ENCODE measurements around the gene EEF2K. TPM values are rescaled to one million over a fixed set of nuclear protein-coding genes. Genes with fewer than 3 reads are reported as not detected.
A peak's percentile ranks its signal among the peaks of the same experiment; 100 is the strongest.

EEF2K gene
- polyA plus RNA-seq, 3 donors = 0.85 to 6.5 (median 1.7) TPM

DNA sequence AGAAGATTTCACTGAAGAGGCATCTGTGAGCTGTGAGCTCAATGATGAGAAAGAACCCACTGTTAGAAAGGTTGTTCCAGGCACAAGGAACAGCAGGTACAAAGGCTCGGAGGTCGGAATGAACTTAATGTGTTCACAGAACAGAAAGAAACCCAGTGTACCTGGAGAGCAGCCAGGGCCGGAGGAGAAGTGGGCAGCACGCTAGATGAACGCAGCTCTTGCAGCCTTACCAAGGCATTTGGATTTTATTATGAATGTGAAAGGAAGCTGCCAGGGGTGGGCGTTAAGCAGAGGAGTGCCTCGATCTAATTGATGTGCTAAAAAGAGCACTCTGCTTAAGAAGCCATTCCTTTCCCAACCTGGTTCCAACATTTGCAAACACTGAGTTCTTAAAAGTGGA lies 19.0 kb downstream of the EEF2K start:
- WGBS (ENCODE audit: insufficient coverage) = 82% methylated on average over 5 of the region's 7 CpGs
- Histone ChIP-seq H3K79me2 (ENCODE audit: insufficient read depth, low read length) (peaks cover 10% of the 10 kb centered on the region), H3K27ac (ENCODE audit: low read depth in 1 of 2, low read length in 2 of 2) (no peak overlapping the region), H3K4me2 (replicated peaks; ENCODE audit: extremely low read depth, low read length, poor library complexity, severe bottlenecking) (no peak overlapping the region), H3K4me1 (ENCODE audit: control insufficient read depth in 1 of 2, insufficient read depth in 2 of 2, low read length in 2 of 2) (no peaks in the 10 kb centered on the region), H3K27me3 (ENCODE audit: control insufficient read depth in 2 of 2, insufficient read depth in 2 of 2, low read length in 2 of 2) (no peaks in the 10 kb centered on the region), H3K9me3 (replicated peaks in 1 of 2; ENCODE audit: control insufficient read depth in 1 of 2, insufficient read depth in 1 of 2, low read length in 2 of 2) (no peaks in the 10 kb centered on the region), H3K4me3 (replicated peaks in 1 of 3; ENCODE audit: low read depth in 2 of 3, low read length in 3 of 3) (no peak overlapping the region), H3K36me3 (replicated peaks in 1 of 2; ENCODE audit: control insufficient read depth in 1 of 2, insufficient read depth in 2 of 2, low read length in 2 of 2) (peaks cover 12 to 21% of the 10 kb centered on the region in 2 donors), H3K9ac (ENCODE audit: insufficient read depth, low read length, poor library complexity, severe bottlenecking) (no peak overlapping the region), H4K20me1 (ENCODE audit: insufficient read depth, low read length) (no peaks in the 10 kb centered on the region), H2AFZ (ENCODE audit: insufficient read depth, low read depth, low read length, poor library complexity, severe bottlenecking) (no peak overlapping the region)
- H3K27me3 Mint-ChIP-seq (ENCODE audit: low read depth in 3 of 3) = peaks cover 0 to 2% (median 1%) of the 10 kb centered on the region in 3 donors
- peak overlapping the region in 2 of 7 donors; percentile 45 to 78 for H3K27ac Mint-ChIP-seq
- H3K36me3 Mint-ChIP-seq = peaks cover 20 to 32% of the 10 kb centered on the region in 2 donors
- no peaks in the 10 kb centered on the region for H3K4me1 Mint-ChIP-seq
- TF ChIP-seq, protein P1, sequence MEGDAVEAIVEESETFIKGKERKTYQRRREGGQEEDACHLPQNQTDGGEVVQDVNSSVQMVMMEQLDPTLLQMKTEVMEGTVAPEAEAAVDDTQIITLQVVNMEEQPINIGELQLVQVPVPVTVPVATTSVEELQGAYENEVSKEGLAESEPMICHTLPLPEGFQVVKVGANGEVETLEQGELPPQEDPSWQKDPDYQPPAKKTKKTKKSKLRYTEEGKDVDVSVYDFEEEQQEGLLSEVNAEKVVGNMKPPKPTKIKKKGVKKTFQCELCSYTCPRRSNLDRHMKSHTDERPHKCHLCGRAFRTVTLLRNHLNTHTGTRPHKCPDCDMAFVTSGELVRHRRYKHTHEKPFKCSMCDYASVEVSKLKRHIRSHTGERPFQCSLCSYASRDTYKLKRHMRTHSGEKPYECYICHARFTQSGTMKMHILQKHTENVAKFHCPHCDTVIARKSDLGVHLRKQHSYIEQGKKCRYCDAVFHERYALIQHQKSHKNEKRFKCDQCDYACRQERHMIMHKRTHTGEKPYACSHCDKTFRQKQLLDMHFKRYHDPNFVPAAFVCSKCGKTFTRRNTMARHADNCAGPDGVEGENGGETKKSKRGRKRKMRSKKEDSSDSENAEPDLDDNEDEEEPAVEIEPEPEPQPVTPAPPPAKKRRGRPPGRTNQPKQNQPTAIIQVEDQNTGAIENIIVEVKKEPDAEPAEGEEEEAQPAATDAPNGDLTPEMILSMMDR (IDR thresholded peaks at IDR 0.05) = no peak
- DNase-seq = no peak
- H3K4me3 Mint-ChIP-seq = no peak overlapping the region
- H3K9me3 Mint-ChIP-seq = no peaks in the 10 kb centered on the region
- intact Hi-C loops (cut with micrococcal nuclease) = no loop called here

DNA sequence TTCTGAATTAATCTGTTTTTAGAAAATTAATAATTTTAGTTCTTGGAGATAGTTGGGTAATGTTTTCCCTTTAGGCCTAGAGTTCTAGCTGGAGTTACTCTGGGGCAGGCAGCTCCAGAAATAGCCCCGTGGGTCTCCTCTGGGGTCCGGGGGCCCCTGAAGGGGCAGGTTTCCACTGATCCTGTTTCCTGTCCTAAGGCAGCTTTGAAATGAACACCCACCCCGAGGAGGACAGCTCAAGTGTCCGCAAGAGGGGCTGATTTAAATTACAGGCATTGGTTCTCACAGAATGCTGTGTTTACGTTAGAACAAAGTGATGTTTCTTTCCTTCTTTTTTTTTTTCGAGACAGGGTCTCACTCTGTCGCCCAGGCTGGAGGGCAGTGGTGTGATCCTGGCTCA lies 23.8 kb downstream of the EEF2K start:
- H3K36me3 Mint-ChIP-seq = peaks cover 29 to 50% of the 10 kb centered on the region in 2 donors
- 76% methylated on average over 5 of the region's 7 CpGs for WGBS (ENCODE audit: insufficient coverage)

More for the DNA sequence above, 23.8 kb downstream of the EEF2K start:
- Histone ChIP-seq H4K20me1 (ENCODE audit: insufficient read depth, low read length) (no peaks in the 10 kb centered on the region), H2AFZ (ENCODE audit: insufficient read depth, low read depth, low read length, poor library complexity, severe bottlenecking) (no peak overlapping the region), H3K9me3 (replicated peaks in 1 of 2; ENCODE audit: control insufficient read depth in 1 of 2, insufficient read depth in 1 of 2, low read length in 2 of 2) (no peaks in the 10 kb centered on the region), H3K79me2 (ENCODE audit: insufficient read depth, low read length) (no peaks in the 10 kb centered on the region), H3K36me3 (replicated peaks in 1 of 2; ENCODE audit: control insufficient read depth in 1 of 2, insufficient read depth in 2 of 2, low read length in 2 of 2) (peaks cover 18 to 32% of the 10 kb centered on the region in 2 donors), H3K4me3 (replicated peaks in 1 of 3; ENCODE audit: low read depth in 2 of 3, low read length in 3 of 3) (no peak overlapping the region), H3K27ac (ENCODE audit: low read depth in 1 of 2, low read length in 2 of 2) (no peak overlapping the region), H3K4me2 (replicated peaks; ENCODE audit: extremely low read depth, low read length, poor library complexity, severe bottlenecking) (no peak overlapping the region), H3K9ac (ENCODE audit: insufficient read depth, low read length, poor library complexity, severe bottlenecking) (no peak overlapping the region), H3K4me1 (ENCODE audit: control insufficient read depth in 1 of 2, insufficient read depth in 2 of 2, low read length in 2 of 2) (no peaks in the 10 kb centered on the region), H3K27me3 (ENCODE audit: control insufficient read depth in 2 of 2, insufficient read depth in 2 of 2, low read length in 2 of 2) (no peaks in the 10 kb centered on the region)
- Mint-ChIP-seq H3K9me3 (no peaks in the 10 kb centered on the region), H3K27me3 (ENCODE audit: low read depth in 3 of 3) (peaks cover 0 to 3% (median 2%) of the 10 kb centered on the region in 3 donors), H3K4me1 (no peaks in the 10 kb centered on the region), H3K4me3 (no peak overlapping the region), H3K27ac (peak overlapping the region in 2 of 7 donors; percentile 7 to 59)
- no peak for DNase-seq
- intact Hi-C loops (cut with micrococcal nuclease) = no loop called here
- TF ChIP-seq, protein P1 (IDR thresholded peaks at IDR 0.05) = no peak

Data from CD14-positive monocyte (primary cell).